Calu3 (cell line): ENCODE data around the gene PHF23. TPM values are rescaled to one million over a fixed set of nuclear protein-coding genes. Genes with fewer than 3 reads are reported as not detected.
A peak's percentile ranks its signal among the peaks of the same experiment; 100 is the strongest.

Experiments
- BruUV-seq: library from RNA; stranded (reverse); fragments of 400-500 nt; replicated peaks from 2 replicates; lab custom pipeline; 2021; lab: Mats Ljungman, UMichigan
- CTCF ChIA-PET: fragments of 300-600 bp; sonication (Branson Sonifier 250); formaldehyde crosslinking; loops from one replicate; lab custom pipeline; 2022; ENCODE audit warnings: antibody characterized with exemption; lab: Charles Lee
- DNase-seq: peaks from one replicate; pipeline ENCODE4 v3.0.0; 2022
- H3K27ac Mint-ChIP-seq: one replicate; pipeline ENCODE4 v1.8.0; 2022; ENCODE audit warnings: mixed read lengths; ENCODE audit not compliant: unreplicated experiment
- H3K27me3 Mint-ChIP-seq: one replicate; pipeline ENCODE4 v1.8.0; 2022; ENCODE audit warnings: mixed read lengths; ENCODE audit not compliant: unreplicated experiment
- H3K36me3 Mint-ChIP-seq: one replicate; pipeline ENCODE4 v1.8.0; 2022; ENCODE audit warnings: mild to moderate bottlenecking, moderate library complexity, mixed read lengths; ENCODE audit not compliant: insufficient read depth, unreplicated experiment
- H3K4me1 Mint-ChIP-seq: one replicate; pipeline ENCODE4 v1.8.0; 2022; ENCODE audit warnings: mild to moderate bottlenecking, low read depth, mixed read lengths; ENCODE audit not compliant: unreplicated experiment
- H3K4me3 Mint-ChIP-seq: one replicate; pipeline ENCODE4 v1.8.0; 2022; ENCODE audit warnings: mild to moderate bottlenecking, low read depth, moderate library complexity, mixed read lengths; ENCODE audit not compliant: unreplicated experiment
- H3K9me3 Mint-ChIP-seq: one replicate; pipeline ENCODE4 v1.8.0; 2022; ENCODE audit warnings: low read depth, mixed read lengths; ENCODE audit not compliant: unreplicated experiment
- CTCF ChIP-seq: fragments of 200-600 bp; IDR thresholded peaks from one replicate; pipeline ENCODE4 v1.8.0; 2022; ENCODE audit warnings: antibody characterized with exemption; ENCODE audit not compliant: unreplicated experiment
- intact Hi-C: fragments of 100-400 bp; cut with micrococcal nuclease; formaldehyde crosslinking; loops from one replicate; pipeline ENCODE4 v1.10.0; 2022; ENCODE audit not compliant: unreplicated experiment
- total RNA-seq: library from RNA; stranded (reverse); gene quantifications from 2 replicates; pipeline ENCODE4 v1.2.3, GENCODE V29; 2022

Gene PHF23
- total RNA-seq, 1 experiment from 2014 or later, result 30.2 TPM

GRCh38 chr17:7260651-7261378 lies 21.6 kb upstream of the PHF23 start:
- peak overlapping the region; percentile 90 for H3K4me3 Mint-ChIP-seq
- H3K9me3 Mint-ChIP-seq, result no peaks in the 10 kb centered on the region
- H3K4me1 Mint-ChIP-seq, result peaks cover 13% of the 10 kb centered on the region
- H3K27ac Mint-ChIP-seq, result peak overlapping the region; percentile 90
- H3K36me3 Mint-ChIP-seq, result peaks cover 83% of the 10 kb centered on the region
- intact Hi-C loops, result no loop called here
- TF ChIP-seq CTCF, result no peak
- BruUV-seq, result no TSS peak
- CTCF ChIA-PET, result interaction anchor here (1.1 kb wide), 1 partner anchor 40 kb away, joined by 4 read pairs; no protein-coding TSS in a partner anchor
- peak; percentile 82 for DNase-seq
- H3K27me3 Mint-ChIP-seq, result no peaks in the 10 kb centered on the region

- intact Hi-C loops, result no loop called here
- Mint-ChIP-seq H3K9me3 (no peaks in the 10 kb centered on the region), H3K4me1 (peaks cover 13% of the 10 kb centered on the region), H3K27me3 (no peaks in the 10 kb centered on the region), H3K4me3 (peak overlapping the region; percentile 90), H3K27ac (peak overlapping the region; percentile 90), H3K36me3 (peaks cover 90% of the 10 kb centered on the region)
- no peak for TF ChIP-seq CTCF
- DNase-seq, result no peak
- no TSS peak for BruUV-seq
- CTCF ChIA-PET, result no interaction called here
Observed at GRCh38 chr17:7260151-7260550, 20.9 kb upstream of the PHF23 start.

GRCh38 chr17:7259555-7259889 lies 20.3 kb upstream of the PHF23 start:
- DNase-seq, result no peak
- CTCF ChIA-PET, result no interaction called here
- peaks cover 13% of the 10 kb centered on the region for H3K4me1 Mint-ChIP-seq
- intact Hi-C loops, result no loop called here
- H3K9me3 Mint-ChIP-seq, result no peaks in the 10 kb centered on the region
- no peaks in the 10 kb centered on the region for H3K27me3 Mint-ChIP-seq
- peak overlapping the region; percentile 90 for H3K27ac Mint-ChIP-seq
- no TSS peak for BruUV-seq
- no peak for TF ChIP-seq CTCF
- H3K4me3 Mint-ChIP-seq, result peak overlapping the region; percentile 90
- peaks cover 96% of the 10 kb centered on the region for H3K36me3 Mint-ChIP-seq

- no TSS peak for BruUV-seq
- H3K27ac Mint-ChIP-seq, result peak overlapping the region; percentile 90
- no peak for TF ChIP-seq CTCF
- peaks cover 8% of the 10 kb centered on the region for H3K4me1 Mint-ChIP-seq
- H3K4me3 Mint-ChIP-seq, result peak overlapping the region; percentile 90
- CTCF ChIA-PET, result no interaction called here
- no peaks in the 10 kb centered on the region for H3K27me3 Mint-ChIP-seq
- peaks cover 97% of the 10 kb centered on the region for H3K36me3 Mint-ChIP-seq
- H3K9me3 Mint-ChIP-seq, result no peaks in the 10 kb centered on the region
- no peak for DNase-seq
- intact Hi-C loops, result no loop called here
Observed at GRCh38 chr17:7258731-7259554, 19.7 kb upstream of the PHF23 start.
